Mucosa of descending colon (tissue), 3 donors: Measurements from ENCODE around the gene DYRK1A. TPM values are rescaled to one million over a fixed set of nuclear protein-coding genes. Genes with fewer than 3 reads are reported as not detected.

Experiments
- ATAC-seq: fragments of 200-7000 bp; cut with Tn5 transposase; one replicate; pipeline ENCODE4 v1.9.1; 2020; ENCODE audit warnings: mild to moderate bottlenecking, moderate library complexity
- DNase-seq, 3 donors: peaks; one replicate each; pipeline ENCODE4 v3.0.0-alpha.2; 2020
- H3K36me3 ChIP-seq: fragments of 200-600 bp; one replicate; pipeline ENCODE4 v1.8.0; 2021; ENCODE audit warnings: low read depth, mild to moderate bottlenecking
- H3K4me1 ChIP-seq: fragments of 200-600 bp; one replicate; pipeline ENCODE4 v1.8.0; 2021; ENCODE audit warnings: low read depth, mild to moderate bottlenecking
- H3K4me3 ChIP-seq: fragments of 200-600 bp; one replicate; pipeline ENCODE4 v1.8.0; 2021; ENCODE audit warnings: mild to moderate bottlenecking
- H3K9me3 ChIP-seq: fragments of 200-600 bp; one replicate; pipeline ENCODE4 v1.8.0; 2021; ENCODE audit warnings: mild to moderate bottlenecking
- intact Hi-C, 2 donors: fragments of 100-400 bp; cut with DNase I in 1 of 2; cut with micrococcal nuclease in 1 of 2; formaldehyde crosslinking; loops; one replicate each; pipeline versions ENCODE4 v1.11.0 to v1.11.1; 2022; cut with DNase I, micrococcal nuclease
- total RNA-seq, 3 donors: library from RNA; stranded (reverse); fragmentation: NEBNext Ultra II Directional in 2 of 3; extraction: Animal tissue kit (Norgen Biotek cat#: 25700) in 2 of 3; gene quantifications; one replicate each; pipeline versions ENCODE4 v1.2.1 to v1.2.4, GENCODE V29; 2021 to 2023
- TF ChIP-seq, protein P1 (sequence below): fragments of 200-600 bp; IDR thresholded peaks from one replicate; pipeline ENCODE4 v1.8.0; 2022; ENCODE audit warnings: antibody characterized with exemption, mild to moderate bottlenecking
- donor health status: DM: no; HTN: no; CAD: no; lungs with moderate emphysema.
- donor health status: DM: no; HTN: no; CAD: no.
- donor health status: DM: no; HTN: yes; CAD: no.

Gene DYRK1A
- total RNA-seq, 3 donors from 2014 or later: 61.2 to 76.5 (median 72.7) TPM

DNA sequence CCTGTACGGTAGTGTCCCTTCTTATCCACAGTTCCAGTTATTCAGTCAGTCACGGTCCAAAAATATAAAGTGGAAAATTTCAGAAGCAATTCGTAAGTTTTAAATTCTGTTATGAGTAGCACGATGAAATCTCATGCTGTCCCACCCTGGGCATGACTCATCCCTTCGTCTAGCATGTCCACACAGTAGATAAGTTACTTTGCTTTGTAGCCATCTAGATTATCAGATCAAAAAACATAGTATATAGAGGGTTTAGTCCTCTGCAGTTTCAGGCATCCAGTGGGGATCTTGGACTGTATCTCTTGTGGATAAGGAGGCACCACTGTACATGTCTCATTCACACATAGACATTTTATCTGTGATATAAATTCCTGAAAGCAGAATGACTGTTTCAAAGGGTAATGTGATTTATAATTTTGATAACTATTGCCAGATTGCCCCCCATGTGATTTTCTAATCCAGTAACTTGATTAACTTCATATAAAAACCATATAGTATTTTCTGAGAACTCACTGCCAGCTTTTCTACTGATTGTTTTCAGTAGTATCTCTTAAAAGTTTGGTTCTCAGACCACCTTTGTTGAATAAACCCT lies 143.3 kb downstream of the DYRK1A start:
- H3K36me3 ChIP-seq: peaks cover 16% of the 10 kb centered on the region
- H3K9me3 ChIP-seq: no peaks in the 10 kb centered on the region
- no peaks in the 10 kb centered on the region for H3K4me1 ChIP-seq
- DNase-seq (no peak), ATAC-seq (no peak)
- intact Hi-C loops: no loop called here
- H3K4me3 ChIP-seq: no peak overlapping the region
- TF ChIP-seq, protein P1, sequence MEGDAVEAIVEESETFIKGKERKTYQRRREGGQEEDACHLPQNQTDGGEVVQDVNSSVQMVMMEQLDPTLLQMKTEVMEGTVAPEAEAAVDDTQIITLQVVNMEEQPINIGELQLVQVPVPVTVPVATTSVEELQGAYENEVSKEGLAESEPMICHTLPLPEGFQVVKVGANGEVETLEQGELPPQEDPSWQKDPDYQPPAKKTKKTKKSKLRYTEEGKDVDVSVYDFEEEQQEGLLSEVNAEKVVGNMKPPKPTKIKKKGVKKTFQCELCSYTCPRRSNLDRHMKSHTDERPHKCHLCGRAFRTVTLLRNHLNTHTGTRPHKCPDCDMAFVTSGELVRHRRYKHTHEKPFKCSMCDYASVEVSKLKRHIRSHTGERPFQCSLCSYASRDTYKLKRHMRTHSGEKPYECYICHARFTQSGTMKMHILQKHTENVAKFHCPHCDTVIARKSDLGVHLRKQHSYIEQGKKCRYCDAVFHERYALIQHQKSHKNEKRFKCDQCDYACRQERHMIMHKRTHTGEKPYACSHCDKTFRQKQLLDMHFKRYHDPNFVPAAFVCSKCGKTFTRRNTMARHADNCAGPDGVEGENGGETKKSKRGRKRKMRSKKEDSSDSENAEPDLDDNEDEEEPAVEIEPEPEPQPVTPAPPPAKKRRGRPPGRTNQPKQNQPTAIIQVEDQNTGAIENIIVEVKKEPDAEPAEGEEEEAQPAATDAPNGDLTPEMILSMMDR: no peak

DNA sequence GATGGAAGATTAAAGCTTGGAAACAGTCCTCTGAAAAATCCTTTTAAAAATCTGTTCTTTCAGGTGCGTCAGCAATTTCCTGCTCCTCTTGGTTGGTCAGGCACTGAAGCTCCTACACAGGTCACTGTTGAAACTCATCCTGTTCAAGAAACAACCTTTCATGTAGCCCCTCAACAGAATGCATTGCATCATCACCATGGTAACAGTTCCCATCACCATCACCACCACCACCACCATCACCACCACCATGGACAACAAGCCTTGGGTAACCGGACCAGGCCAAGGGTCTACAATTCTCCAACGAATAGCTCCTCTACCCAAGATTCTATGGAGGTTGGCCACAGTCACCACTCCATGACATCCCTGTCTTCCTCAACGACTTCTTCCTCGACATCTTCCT lies 145.3 kb downstream of the DYRK1A start:
- no peak overlapping the region for H3K4me3 ChIP-seq
- H3K4me1 ChIP-seq: no peaks in the 10 kb centered on the region
- peaks cover 10% of the 10 kb centered on the region for H3K36me3 ChIP-seq
- no peak for ATAC-seq
- no peaks in the 10 kb centered on the region for H3K9me3 ChIP-seq
- intact Hi-C loops: no loop called here
- TF ChIP-seq, protein P1: no peak
- no peak for DNase-seq

DNA sequence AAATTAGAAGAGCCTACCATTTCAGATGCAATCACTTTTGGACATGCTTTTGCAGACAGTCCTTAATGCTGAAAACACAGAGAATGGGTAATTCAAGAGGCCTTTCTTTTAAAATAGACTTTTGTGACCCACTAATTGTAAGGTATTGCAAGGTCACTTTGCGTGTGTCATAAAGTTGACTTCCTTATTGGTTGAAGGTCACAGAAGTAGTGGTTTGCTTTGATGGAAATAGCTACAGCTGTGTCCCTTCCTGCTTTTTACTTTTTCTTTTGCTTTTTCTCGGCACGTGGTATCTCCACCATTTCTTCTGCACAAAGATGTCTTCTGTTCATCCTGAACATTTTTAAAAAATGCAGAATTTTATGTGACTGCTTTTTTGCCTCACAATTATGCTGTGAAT lies 146.8 kb downstream of the DYRK1A start:
- ATAC-seq (peak; percentile 53), DNase-seq (no peak)
- Histone ChIP-seq H3K36me3 (peaks cover 10% of the 10 kb centered on the region), H3K4me1 (no peaks in the 10 kb centered on the region), H3K9me3 (no peaks in the 10 kb centered on the region), H3K4me3 (no peak overlapping the region)
- TF ChIP-seq, protein P1: no peak
- intact Hi-C loops: no loop called here

DNA sequence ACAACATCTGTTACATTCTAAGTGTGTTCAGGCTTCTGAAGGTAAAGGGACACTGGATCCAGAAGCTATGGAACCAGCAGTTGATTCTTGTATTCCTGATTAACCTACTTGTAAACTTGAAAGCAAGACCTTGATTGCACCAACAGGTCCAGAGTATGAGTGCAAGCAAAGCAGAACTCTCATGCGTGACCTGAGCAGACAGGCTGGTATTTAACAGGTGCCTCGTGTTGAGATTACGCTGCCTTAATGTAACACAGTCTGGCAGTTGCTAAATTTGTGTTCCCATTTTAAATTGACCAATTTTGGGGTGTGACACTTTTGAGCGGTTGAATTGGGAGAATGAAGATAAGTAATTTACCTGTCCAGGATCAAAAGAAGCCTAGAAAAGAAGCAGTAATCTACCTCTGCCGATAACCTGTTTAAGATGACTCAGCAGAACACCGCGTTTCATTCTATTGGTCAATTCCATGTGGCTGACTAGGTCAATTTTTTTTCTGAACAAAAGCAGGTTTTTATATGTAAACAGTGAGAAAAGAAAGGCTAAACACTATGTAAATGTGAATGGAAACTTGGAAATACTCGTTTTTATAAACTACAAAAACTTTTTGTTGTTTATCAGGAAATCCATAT lies 147.6 kb downstream of the DYRK1A start:
- H3K4me1 ChIP-seq: no peaks in the 10 kb centered on the region
- no peak overlapping the region for H3K4me3 ChIP-seq
- peaks cover 10% of the 10 kb centered on the region for H3K36me3 ChIP-seq
- TF ChIP-seq, protein P1: no peak
- ATAC-seq (no peak), DNase-seq (no peak)
- intact Hi-C loops: no loop called here
- H3K9me3 ChIP-seq: no peaks in the 10 kb centered on the region

DNA sequence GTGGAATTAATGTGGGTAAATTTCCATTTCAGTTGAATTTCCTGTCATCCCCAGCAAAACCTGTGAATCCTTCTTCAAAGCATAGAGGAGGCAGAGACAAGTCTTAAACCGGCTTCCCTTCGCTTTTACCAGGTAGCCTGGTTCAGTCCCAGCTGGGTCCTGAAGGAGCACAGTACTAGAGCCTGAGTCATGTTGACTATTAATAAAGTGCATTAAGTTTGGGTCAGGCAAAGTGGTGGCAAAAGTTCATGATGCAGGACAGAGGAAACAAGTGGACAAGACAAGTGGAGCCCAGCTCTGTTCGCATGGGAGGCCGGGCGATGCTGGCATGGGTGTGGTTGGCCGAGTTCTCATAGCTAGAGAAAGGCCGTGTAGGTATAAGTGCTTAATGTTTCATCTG lies 150.4 kb downstream of the DYRK1A start:
- no peak for ATAC-seq

More for the DNA sequence above, 150.4 kb downstream of the DYRK1A start:
- no peaks in the 10 kb centered on the region for H3K9me3 ChIP-seq
- no peak overlapping the region for H3K4me3 ChIP-seq
- no peak for DNase-seq
- intact Hi-C loops: no loop called here
- no peaks in the 10 kb centered on the region for H3K4me1 ChIP-seq
- TF ChIP-seq, protein P1: no peak
- H3K36me3 ChIP-seq: no peaks in the 10 kb centered on the region
